ENCODE data around the gene RAB20.
A peak's percentile ranks its signal among the peaks of the same experiment; 100 is the strongest.

RAB20 gene

GRCh38 chr13:110518571-110518970, 43.0 kb downstream of the RAB20 start:
- no peaks in the 10 kb centered on the region for H3K4me1 Mint-ChIP-seq
- DNase-seq (ENCODE audit: low spot score in 2 of 2) (no peak), ATAC-seq (replicated peaks; ENCODE audit: extremely low read depth, poor library complexity, severe bottlenecking) (no peak)
- H3K36me3 Mint-ChIP-seq (ENCODE audit: insufficient read depth): no peaks in the 10 kb centered on the region
- H3K4me3 Mint-ChIP-seq: no peak overlapping the region
- no peak overlapping the region for H3K27ac Mint-ChIP-seq (ENCODE audit: low read depth)
- H3K9me3 Mint-ChIP-seq: no peaks in the 10 kb centered on the region
- H3K27me3 Mint-ChIP-seq: peaks cover 7% of the 10 kb centered on the region

GRCh38 chr13:110518226-110518525, 43.3 kb downstream of the RAB20 start:
- Mint-ChIP-seq H3K9me3 (no peaks in the 10 kb centered on the region), H3K27ac (ENCODE audit: low read depth) (no peak overlapping the region), H3K36me3 (ENCODE audit: insufficient read depth) (no peaks in the 10 kb centered on the region), H3K27me3 (peaks cover 7% of the 10 kb centered on the region), H3K4me3 (no peak overlapping the region), H3K4me1 (no peaks in the 10 kb centered on the region)
- no peak for ATAC-seq (replicated peaks; ENCODE audit: extremely low read depth, poor library complexity, severe bottlenecking)
- DNase-seq (ENCODE audit: low spot score in 2 of 2): no peak

DNA sequence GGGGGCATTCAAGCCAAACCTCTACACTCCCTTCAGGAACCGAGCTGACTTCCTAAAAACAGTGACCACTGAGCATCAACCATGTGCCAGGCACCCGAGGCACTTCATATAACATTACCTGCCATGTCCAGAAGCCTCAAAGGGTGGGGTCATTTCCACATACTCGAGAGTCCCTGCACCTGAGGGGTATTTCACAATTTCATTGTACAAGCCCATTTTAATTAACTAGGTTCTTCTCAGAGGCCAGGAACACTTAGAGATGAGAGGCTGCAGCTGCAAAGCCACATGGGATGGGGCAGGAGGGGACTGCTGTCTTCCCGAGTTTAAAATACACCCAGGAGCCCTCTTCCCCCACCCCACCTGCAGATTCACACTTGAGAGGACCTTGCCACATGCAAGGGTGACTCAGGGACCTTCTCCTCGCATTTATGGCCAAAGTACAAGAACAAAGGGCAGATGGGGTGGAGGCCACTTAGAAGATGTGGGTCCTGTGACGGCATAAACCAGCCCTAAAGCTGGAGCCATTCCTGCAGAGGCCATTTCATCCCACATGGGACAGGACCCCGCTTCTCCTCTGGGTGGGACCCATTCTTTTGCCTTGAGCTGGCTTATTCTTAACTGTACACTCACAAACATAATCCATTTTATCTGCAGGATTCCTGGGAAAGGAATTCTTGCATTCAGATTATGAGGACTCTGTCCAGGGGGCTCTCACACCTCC, 43.9 kb downstream of the RAB20 start:
- no peak for ATAC-seq (replicated peaks; ENCODE audit: extremely low read depth, poor library complexity, severe bottlenecking)
- H3K27me3 Mint-ChIP-seq: peaks cover 7% of the 10 kb centered on the region
- H3K4me1 Mint-ChIP-seq: no peaks in the 10 kb centered on the region
- H3K36me3 Mint-ChIP-seq (ENCODE audit: insufficient read depth): no peaks in the 10 kb centered on the region
- DNase-seq (ENCODE audit: low spot score in 2 of 2): no peak
- H3K4me3 Mint-ChIP-seq: no peak overlapping the region
- H3K9me3 Mint-ChIP-seq: no peaks in the 10 kb centered on the region
- H3K27ac Mint-ChIP-seq (ENCODE audit: low read depth): no peak overlapping the region

GRCh38 chr13:110516500-110516899, 45.0 kb downstream of the RAB20 start:
- no peak overlapping the region for H3K4me3 Mint-ChIP-seq
- peaks cover 7% of the 10 kb centered on the region for H3K27me3 Mint-ChIP-seq
- H3K4me1 Mint-ChIP-seq: no peaks in the 10 kb centered on the region
- H3K9me3 Mint-ChIP-seq: no peaks in the 10 kb centered on the region
- DNase-seq (ENCODE audit: low spot score in 2 of 2) (no peak), ATAC-seq (replicated peaks; ENCODE audit: extremely low read depth, poor library complexity, severe bottlenecking) (no peak)
- H3K36me3 Mint-ChIP-seq (ENCODE audit: insufficient read depth): no peaks in the 10 kb centered on the region
- no peak overlapping the region for H3K27ac Mint-ChIP-seq (ENCODE audit: low read depth)

- no peaks in the 10 kb centered on the region for H3K36me3 Mint-ChIP-seq (ENCODE audit: insufficient read depth)
- ATAC-seq (replicated peaks; ENCODE audit: extremely low read depth, poor library complexity, severe bottlenecking) (no peak), DNase-seq (ENCODE audit: low spot score in 2 of 2) (no peak)
- H3K4me1 Mint-ChIP-seq: no peaks in the 10 kb centered on the region
- peaks cover 24% of the 10 kb centered on the region for H3K27me3 Mint-ChIP-seq
- no peaks in the 10 kb centered on the region for H3K9me3 Mint-ChIP-seq
- no peak overlapping the region for H3K4me3 Mint-ChIP-seq
- no peak overlapping the region for H3K27ac Mint-ChIP-seq (ENCODE audit: low read depth)
These were observed 49.3 kb downstream of the RAB20 start for GRCh38 chr13:110512198-110512740.

DNA sequence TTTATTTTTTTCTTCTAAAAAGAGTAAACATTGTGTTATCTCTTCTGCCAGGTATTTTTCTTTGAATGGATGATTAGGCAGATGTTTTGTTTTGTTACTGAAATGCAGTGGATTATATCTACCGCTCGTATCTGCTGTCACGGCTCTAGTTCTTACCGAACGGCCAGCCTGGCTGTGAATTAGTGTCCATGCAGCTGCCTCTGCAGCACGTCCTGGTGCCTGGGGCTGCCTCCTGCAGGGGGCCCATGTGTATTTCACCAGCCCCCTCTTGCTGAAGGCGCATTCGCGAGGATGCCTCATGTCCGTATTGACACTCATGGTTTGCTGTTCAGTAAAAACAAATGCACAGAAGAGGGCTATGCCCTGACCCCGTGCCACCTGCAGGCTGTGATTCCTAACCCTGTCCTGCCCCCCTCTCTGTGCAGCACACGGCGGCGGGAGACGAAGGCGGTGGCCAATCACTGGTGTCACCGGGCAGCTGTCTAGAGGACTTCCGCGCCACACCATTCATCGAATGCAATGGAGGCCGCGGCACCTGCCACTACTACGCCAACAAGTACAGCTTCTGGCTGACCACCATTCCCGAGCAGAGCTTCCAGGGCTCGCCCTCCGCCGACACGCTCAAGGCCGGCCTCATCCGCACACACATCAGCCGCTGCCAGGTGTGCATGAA, 49.9 kb downstream of the RAB20 start:
- no peak for ATAC-seq (replicated peaks; ENCODE audit: extremely low read depth, poor library complexity, severe bottlenecking)
- H3K4me1 Mint-ChIP-seq: no peaks in the 10 kb centered on the region
- no peak overlapping the region for H3K27ac Mint-ChIP-seq (ENCODE audit: low read depth)
- no peak overlapping the region for H3K4me3 Mint-ChIP-seq
- H3K9me3 Mint-ChIP-seq: no peaks in the 10 kb centered on the region
- DNase-seq (ENCODE audit: low spot score in 2 of 2): no peak
- H3K36me3 Mint-ChIP-seq (ENCODE audit: insufficient read depth): no peaks in the 10 kb centered on the region
- peaks cover 30% of the 10 kb centered on the region for H3K27me3 Mint-ChIP-seq

DNA sequence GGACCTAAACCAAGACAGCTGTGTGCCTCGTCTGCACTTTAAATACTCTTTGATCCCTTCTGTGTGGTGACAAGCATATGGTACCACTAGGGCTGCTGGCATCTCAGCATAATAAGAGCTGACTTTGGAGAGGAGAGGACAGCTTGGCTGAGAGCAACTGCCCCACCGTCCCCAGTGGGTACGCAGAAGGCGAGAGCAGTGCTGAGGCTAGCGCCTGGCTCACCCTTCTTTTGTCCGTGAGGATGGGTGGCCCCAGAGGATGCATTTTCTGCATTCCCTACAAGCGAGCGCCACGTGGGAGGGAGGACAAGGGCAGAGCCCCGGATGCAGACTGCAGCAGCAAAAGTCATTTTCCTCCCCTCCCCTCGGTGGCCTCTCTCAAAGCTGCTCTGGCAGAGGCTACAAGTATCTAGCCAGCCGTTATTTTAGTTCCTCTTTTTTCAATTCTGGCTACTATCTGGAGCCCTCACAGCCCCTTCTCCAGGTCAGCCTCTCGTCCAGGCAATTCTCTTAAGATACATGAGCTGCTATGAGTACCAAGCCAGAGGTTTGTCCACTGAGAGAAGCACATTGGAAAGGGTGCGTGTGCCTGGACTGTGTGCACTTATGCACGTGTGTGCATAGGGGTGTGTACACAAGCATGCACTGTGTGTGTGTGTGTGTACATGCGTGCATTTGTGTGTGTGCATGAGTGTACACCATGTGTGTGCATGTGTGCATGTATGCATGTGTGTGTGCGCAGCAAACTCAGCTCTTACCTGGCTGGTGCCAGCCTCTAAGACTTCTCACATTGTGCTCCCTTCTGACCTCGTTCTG, 51.3 kb downstream of the RAB20 start:
- DNase-seq (ENCODE audit: low spot score in 2 of 2): no peak
- H3K27ac Mint-ChIP-seq (ENCODE audit: low read depth): no peak overlapping the region
- H3K4me1 Mint-ChIP-seq: no peaks in the 10 kb centered on the region
- H3K9me3 Mint-ChIP-seq: no peaks in the 10 kb centered on the region
- H3K27me3 Mint-ChIP-seq: peaks cover 42% of the 10 kb centered on the region
- no peaks in the 10 kb centered on the region for H3K36me3 Mint-ChIP-seq (ENCODE audit: insufficient read depth)
- no peak overlapping the region for H3K4me3 Mint-ChIP-seq
- no peak for ATAC-seq (replicated peaks; ENCODE audit: extremely low read depth, poor library complexity, severe bottlenecking)

DNA sequence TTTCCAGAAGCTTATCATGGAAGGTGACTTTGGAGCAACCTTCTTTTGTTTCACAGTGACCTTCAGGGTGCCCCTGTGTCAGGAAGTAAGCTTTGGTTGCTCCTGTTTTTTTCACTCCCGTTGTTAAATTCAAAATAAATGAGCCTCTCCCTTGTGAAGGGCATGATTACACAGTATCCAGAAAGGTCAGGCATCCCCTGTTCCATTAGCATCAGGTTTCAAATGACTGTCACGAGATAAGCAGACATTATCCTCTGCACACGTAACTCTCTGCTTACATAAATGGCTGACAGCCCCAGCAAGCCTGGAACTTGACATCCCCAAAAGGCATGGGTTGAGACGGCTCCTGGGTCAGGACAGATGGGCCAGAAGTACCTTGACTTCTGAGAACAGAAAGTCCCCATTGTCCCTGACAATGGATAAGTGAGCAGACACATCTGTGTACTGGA, 52.0 kb downstream of the RAB20 start:
- no peaks in the 10 kb centered on the region for H3K9me3 Mint-ChIP-seq
- peaks cover 42% of the 10 kb centered on the region for H3K27me3 Mint-ChIP-seq
- ATAC-seq (replicated peaks; ENCODE audit: extremely low read depth, poor library complexity, severe bottlenecking): no peak
- no peak overlapping the region for H3K27ac Mint-ChIP-seq (ENCODE audit: low read depth)
- no peak for DNase-seq (ENCODE audit: low spot score in 2 of 2)
- no peaks in the 10 kb centered on the region for H3K4me1 Mint-ChIP-seq
- no peak overlapping the region for H3K4me3 Mint-ChIP-seq
- no peaks in the 10 kb centered on the region for H3K36me3 Mint-ChIP-seq (ENCODE audit: insufficient read depth)

- Mint-ChIP-seq H3K4me1 (no peaks in the 10 kb centered on the region), H3K4me3 (no peak overlapping the region), H3K36me3 (ENCODE audit: insufficient read depth) (peaks cover 1% of the 10 kb centered on the region), H3K9me3 (no peaks in the 10 kb centered on the region), H3K27me3 (peaks cover 35% of the 10 kb centered on the region), H3K27ac (ENCODE audit: low read depth) (no peak overlapping the region)
- DNase-seq (ENCODE audit: low spot score in 2 of 2) (no peak), ATAC-seq (replicated peaks; ENCODE audit: extremely low read depth, poor library complexity, severe bottlenecking) (peak; percentile 19)
These were observed 53.7 kb downstream of the RAB20 start for GRCh38 chr13:110507678-110508381.

DNA sequence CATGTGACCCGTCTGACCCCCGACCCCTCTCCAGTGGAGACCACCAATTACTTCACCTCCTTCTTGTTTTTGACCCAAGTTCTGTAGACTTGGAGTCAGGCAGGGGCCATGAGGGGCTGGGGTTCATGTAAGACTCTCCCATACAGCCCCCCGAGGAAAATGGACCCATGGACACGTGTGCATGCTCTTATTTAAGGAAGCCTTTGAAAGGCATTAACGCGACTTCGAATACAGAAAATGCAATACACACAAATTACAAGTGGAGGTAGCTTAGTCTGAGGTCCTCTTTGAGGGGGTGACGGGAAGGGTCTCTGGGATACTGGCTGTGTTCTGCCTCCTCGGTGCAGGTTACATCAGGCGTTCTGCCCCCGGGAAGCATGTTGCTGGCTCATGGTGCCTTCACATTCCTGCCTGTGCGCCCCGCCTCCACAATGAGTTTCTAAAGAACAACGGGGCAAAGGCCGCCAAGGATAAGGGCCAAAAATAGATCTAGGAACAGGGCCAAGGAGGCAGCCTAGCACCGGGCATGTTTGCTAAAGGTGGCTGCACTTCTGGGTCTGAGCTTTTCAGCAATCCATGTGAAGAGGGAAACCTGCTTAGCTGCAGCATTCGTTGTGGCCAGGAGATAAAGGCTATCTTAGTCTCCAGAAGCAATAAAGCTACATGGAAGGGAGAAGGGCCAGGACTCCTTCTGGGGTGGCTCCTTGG, 54.5 kb downstream of the RAB20 start:
- DNase-seq (ENCODE audit: low spot score in 2 of 2): no peak
- Mint-ChIP-seq H3K4me1 (no peaks in the 10 kb centered on the region), H3K27ac (ENCODE audit: low read depth) (no peak overlapping the region), H3K4me3 (no peak overlapping the region), H3K27me3 (peaks cover 35% of the 10 kb centered on the region), H3K9me3 (no peaks in the 10 kb centered on the region), H3K36me3 (ENCODE audit: insufficient read depth) (peaks cover 1% of the 10 kb centered on the region)
- no peak for ATAC-seq (replicated peaks; ENCODE audit: extremely low read depth, poor library complexity, severe bottlenecking)

DNA sequence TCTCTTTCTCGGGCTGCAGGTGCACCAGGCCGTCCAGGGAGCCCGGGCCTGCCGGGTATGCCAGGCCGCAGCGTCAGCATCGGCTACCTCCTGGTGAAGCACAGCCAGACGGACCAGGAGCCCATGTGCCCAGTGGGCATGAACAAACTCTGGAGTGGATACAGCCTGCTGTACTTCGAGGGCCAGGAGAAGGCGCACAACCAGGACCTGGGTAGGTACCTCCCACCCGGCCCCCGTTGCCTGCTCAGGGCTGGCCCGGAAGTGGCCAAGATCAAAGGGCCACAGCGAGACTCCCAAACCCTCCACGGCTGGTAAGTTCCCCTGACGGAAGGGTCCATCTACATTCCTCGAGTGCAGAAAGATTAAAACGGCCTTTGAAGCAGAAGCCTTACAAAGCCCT, 55.1 kb downstream of the RAB20 start:
- peaks cover 1% of the 10 kb centered on the region for H3K36me3 Mint-ChIP-seq (ENCODE audit: insufficient read depth)
- ATAC-seq (replicated peaks; ENCODE audit: extremely low read depth, poor library complexity, severe bottlenecking): no peak
- no peak overlapping the region for H3K27ac Mint-ChIP-seq (ENCODE audit: low read depth)
- no peaks in the 10 kb centered on the region for H3K9me3 Mint-ChIP-seq
- no peaks in the 10 kb centered on the region for H3K4me1 Mint-ChIP-seq
- no peak for DNase-seq (ENCODE audit: low spot score in 2 of 2)
- H3K4me3 Mint-ChIP-seq: no peak overlapping the region
- peaks cover 35% of the 10 kb centered on the region for H3K27me3 Mint-ChIP-seq

- no peak for ATAC-seq (replicated peaks; ENCODE audit: extremely low read depth, poor library complexity, severe bottlenecking)
These were observed 55.9 kb downstream of the RAB20 start for GRCh38 chr13:110505594-110505993.

More at GRCh38 chr13:110505594-110505993, 55.9 kb downstream of the RAB20 start:
- Mint-ChIP-seq H3K9me3 (no peaks in the 10 kb centered on the region), H3K27me3 (peaks cover 35% of the 10 kb centered on the region), H3K36me3 (ENCODE audit: insufficient read depth) (peaks cover 1% of the 10 kb centered on the region), H3K4me3 (no peak overlapping the region), H3K4me1 (no peaks in the 10 kb centered on the region), H3K27ac (ENCODE audit: low read depth) (no peak overlapping the region)
- DNase-seq (ENCODE audit: low spot score in 2 of 2): no peak
